HG03196 (cell line): ENCODE data around the gene AMBRA1.

ENCODE experiments used
- ATAC-seq: cut with Tn5 transposase; IDR thresholded peaks from one replicate; pipeline ENCODE4 v1.9.1; 2021; ENCODE audit not compliant: unreplicated experiment

AMBRA1 gene

GRCh38 chr11:46413760-46414465 lies 179.9 kb downstream of the AMBRA1 start:
- ATAC-seq, result no peak

- no peak for ATAC-seq
Measured at GRCh38 chr11:46410021-46410420, 183.8 kb downstream of the AMBRA1 start.

- no peak for ATAC-seq
Measured at GRCh38 chr11:46408407-46408986, 185.3 kb downstream of the AMBRA1 start.

GRCh38 chr11:46407635-46408034 lies 186.2 kb downstream of the AMBRA1 start:
- no peak for ATAC-seq

GRCh38 chr11:46404476-46405017 lies 189.3 kb downstream of the AMBRA1 start:
- no peak for ATAC-seq

GRCh38 chr11:46402957-46403902 lies 190.6 kb downstream of the AMBRA1 start:
- no peak for ATAC-seq

GRCh38 chr11:46397526-46397925 lies 196.3 kb downstream of the AMBRA1 start:
- ATAC-seq, result no peak

- no peak for ATAC-seq
Measured at GRCh38 chr11:46393759-46394158, 200.1 kb downstream of the AMBRA1 start.

GRCh38 chr11:46393231-46393616 lies 200.6 kb downstream of the AMBRA1 start:
- ATAC-seq, result no peak

- ATAC-seq, result peak; percentile 59
Measured at GRCh38 chr11:46392421-46393230, 201.2 kb downstream of the AMBRA1 start.

GRCh38 chr11:46391578-46392420 lies 202.0 kb downstream of the AMBRA1 start, which contains the start of gene CHRM4:
TSS of gene CHRM4 (minus strand) at chr11:46391776. CDS start at chr11:46386557, 5,219 bp downstream.
- ATAC-seq, result no peak

GRCh38 chr11:46391186-46391577 lies 202.6 kb downstream of the AMBRA1 start:
- no peak for ATAC-seq

- no peak for ATAC-seq
Measured at GRCh38 chr11:46390331-46391171, 203.3 kb downstream of the AMBRA1 start.

- ATAC-seq, result peak; percentile 43
Measured at GRCh38 chr11:46389450-46390330, 204.1 kb downstream of the AMBRA1 start.

GRCh38 chr11:46388619-46389449 lies 205.0 kb downstream of the AMBRA1 start:
- ATAC-seq, result no peak

- no peak for ATAC-seq
Measured at GRCh38 chr11:46387919-46388618, 205.8 kb downstream of the AMBRA1 start.
